ENCODE measurements around the gene TBC1D21.

GRCh38 chr15:73910522-73911303 lies 37.3 kb downstream of the TBC1D21 start:
- TF ChIP-seq ZNF592 (IDR thresholded peaks at IDR 0.05) (no peak), ZNF687 (IDR thresholded peaks at IDR 0.05) (no peak), CTCF (IDR thresholded peaks at IDR 0.05 in 2 of 3, conservative IDR thresholded peaks at IDR 0.05 in 1 of 3; ENCODE audit: control insufficient read depth in 2 of 3, extremely low read depth in 1 of 3, insufficient read depth in 1 of 3, low read depth in 3 of 3, low read length in 3 of 3) (no peak), RFX5 (IDR thresholded peaks at IDR 0.05; ENCODE audit: low read depth, low read length) (no peak), NRF1 (conservative IDR thresholded peaks at IDR 0.05; ENCODE audit: low read depth, low read length) (no peak)
